HG03139 (cell line): ENCODE results near the gene SLC11A1.

Experiments used
- ATAC-seq: cut with Tn5 transposase; IDR thresholded peaks from one replicate; pipeline ENCODE4 v1.9.1; 2021; ENCODE audit not compliant: unreplicated experiment

SLC11A1 gene

DNA sequence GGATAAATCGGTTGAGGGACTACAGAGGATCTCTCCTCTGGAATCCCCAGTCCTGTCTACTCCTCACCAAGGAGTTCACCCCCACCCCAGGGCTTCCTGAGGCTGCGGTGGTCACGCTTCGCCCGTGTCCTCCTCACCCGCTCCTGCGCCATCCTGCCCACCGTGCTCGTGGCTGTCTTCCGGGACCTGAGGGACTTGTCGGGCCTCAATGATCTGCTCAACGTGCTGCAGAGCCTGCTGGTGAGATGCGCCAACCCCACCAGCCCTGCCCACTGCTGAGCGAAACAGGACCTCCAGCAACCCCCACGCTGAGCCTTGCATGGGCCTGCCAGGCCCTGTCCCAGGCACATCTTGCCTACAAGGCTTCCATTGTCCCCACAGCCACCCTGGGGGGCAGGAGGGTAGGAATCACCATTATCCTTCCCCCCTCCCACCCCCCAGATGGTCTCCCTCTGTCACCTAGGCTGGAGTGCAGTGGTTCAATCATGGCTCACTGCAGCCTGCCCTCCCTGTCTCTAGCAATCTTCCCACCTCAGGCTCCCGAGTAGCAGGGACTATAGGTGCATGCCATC lies 10.9 kb downstream of the SLC11A1 start:
- ATAC-seq = no peak

DNA sequence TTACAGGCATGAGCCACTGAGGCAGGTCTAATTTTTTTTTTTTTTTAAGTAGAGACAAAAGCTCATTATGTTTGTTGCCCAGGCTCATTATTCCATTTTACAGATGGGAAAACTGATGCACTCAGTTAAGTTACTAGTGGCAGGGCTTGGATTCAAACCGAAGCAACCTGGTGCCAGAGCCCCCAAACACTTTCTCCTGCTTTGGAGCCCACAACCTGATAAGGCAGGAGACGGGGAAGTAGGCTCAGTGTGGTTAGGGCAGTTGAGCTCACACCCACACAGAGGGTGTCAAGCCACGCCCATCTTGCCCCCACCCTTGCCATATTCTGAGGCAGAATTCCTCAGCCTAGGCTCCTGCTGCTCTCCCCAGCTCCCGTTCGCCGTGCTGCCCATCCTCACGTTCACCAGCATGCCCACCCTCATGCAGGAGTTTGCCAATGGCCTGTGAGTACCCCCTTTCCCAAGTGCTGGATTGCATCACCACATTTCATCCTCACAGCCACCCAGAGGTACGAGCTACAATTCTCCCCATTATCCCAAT lies 11.7 kb downstream of the SLC11A1 start:
- ATAC-seq = no peak

DNA sequence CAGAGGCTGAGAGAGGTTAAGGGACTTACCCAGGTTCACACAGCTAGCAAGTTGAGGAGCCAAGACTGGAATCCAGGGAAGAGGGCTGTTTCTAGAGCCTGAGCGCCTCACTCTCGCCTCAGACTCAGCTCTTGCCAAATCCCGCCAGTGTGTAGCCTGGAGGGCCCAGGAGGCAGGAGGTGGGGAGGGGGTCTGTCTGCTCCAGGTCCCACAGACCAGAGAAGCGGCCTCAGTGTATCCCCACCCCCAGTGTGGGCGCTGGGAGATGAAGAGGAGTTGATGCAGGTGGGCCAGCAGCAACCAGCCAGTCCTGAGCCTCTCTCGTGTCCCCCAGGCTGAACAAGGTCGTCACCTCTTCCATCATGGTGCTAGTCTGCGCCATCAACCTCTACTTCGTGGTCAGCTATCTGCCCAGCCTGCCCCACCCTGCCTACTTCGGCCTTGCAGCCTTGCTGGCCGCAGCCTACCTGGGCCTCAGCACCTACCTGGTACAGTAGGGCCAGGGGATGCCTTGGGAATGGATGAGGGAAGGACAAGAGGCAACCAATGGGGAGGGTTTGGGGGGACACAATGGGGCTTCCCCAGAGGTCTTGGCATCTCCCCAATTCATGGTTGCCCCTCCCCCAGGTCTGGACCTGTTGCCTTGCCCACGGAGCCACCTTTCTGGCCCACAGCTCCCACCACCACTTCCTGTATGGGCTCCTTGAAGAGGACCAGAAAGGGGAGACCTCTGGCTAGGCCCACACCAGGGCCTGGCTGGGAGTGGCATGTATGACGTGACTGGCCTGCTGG lies 12.4 kb downstream of the SLC11A1 start:
- no peak for ATAC-seq

DNA sequence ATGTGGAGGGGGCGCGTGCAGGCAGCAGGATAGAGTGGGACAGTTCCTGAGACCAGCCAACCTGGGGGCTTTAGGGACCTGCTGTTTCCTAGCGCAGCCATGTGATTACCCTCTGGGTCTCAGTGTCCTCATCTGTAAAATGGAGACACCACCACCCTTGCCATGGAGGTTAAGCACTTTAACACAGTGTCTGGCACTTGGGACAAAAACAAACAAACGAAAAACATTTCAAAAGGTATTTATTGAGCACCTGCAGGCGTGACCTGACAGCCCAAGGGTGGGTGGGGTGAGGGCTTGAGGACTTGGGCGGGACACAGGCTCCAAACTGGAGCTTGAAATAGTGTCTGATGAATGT lies 13.0 kb downstream of the SLC11A1 start:
- no peak for ATAC-seq

DNA sequence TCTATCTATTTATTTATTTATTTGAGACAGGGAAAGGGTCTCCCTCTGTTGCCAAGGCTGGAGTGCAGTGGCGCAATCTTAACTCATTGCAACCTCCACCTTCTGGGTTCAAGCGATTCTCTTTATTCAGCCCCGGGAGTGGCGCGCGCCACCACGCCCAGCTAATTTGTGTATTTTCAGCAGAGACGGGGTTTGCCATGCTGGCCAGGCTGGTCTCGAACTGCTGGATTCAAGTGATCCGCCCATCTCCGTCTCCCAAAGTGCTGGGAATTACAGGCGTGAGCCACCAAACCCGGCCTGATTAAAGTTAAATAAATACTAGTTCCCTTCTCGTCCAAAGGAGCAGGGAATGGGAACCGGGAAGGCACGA lies 13.4 kb downstream of the SLC11A1 start:
- ATAC-seq = no peak

DNA sequence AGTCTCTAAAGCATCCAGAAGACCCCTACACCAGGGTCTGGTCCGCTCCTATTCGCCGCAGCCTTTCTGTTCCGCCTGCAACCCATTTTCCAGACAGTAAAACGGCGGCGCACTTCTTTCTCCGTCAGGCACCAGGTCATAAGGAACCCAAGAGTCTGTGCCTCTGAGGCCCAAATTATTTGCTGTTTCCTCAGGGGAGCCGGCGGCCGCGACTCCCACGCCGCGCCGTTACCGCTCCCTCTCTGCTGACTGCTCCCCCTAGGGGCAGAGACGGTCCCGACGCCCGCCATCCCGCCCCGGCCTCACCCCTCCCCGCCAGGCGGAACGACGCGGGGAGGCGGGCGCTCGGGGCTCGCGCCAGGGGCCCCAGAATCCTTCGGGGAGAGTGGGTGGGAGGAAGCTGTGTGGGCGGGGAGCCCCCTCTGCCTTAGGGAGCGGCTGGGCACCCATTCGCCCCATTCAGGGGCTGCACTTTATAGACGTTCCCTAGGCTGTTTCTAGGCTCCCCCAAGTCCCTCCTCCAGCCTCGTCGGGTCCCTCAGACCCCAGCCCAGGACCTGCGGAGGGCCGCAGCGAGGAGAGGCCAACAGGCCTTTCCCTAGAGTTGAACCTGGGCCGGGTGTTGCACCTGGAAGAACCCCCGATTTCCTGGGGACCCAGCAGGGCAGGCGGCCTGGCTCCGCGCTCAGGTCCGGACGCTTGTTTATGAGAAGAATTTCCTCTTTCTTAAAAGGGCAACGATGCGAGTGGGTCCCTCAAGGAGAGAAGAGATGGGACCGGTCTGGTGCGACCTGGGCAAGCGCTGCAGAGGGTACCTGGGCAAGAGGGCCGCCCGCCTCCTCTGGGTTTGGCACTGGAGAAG lies 14.0 kb downstream of the SLC11A1 start:
- peak; percentile 42 for ATAC-seq

DNA sequence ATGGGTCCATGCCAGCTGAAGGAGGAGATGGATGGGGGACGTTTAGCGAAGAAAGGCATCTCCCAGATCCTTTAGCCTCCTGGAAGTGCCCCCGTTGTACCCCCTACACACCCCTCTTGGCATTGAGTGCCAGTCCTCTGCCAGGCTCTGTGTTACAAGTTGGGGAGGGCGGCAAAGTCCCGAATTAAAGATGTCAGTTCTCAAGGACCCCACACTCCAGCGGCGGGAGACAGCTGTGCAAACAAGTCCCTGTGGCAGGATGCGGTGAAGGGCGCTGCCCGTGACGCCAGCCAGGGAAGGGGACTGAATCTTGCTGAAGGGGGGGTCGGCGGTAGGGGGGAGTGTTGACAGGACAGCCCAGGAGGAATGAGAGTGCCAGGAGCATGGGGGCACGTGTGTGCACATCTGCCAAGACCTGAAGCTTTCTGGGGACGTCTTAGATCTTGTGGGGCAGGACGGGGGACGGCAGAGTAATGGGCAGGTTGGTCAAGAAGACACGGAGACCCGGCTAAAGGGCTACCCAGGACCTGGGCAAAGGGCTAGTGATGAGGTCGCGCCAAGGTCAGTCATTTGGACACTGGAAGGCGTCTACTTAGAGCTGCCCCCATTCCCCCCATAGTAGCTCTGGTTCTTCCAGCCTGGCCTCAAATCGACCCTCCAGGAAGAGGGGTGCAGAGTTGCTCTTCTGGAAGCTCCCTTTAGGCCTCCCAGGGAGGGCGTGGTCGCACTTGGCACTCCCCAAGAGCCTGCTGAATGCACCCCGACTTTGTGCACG lies 14.8 kb downstream of the SLC11A1 start:
- no peak for ATAC-seq

DNA sequence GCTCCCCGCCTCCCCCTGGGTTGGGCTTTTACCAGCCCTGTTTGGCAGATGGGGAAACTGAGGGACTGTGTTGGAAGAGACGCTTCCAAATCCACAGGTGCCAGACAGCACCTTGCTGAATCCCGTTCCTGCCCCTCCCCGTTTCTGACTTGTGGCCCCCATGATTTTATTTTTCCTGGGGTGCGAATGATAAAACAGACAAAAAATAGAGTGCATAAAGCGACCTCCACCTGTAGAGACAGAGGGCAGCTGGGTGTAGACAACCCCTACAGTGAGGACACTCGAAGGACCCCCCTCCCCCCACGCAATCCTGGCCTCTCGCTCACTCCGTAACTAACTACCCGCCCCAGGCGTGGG lies 15.4 kb downstream of the SLC11A1 start:
- no peak for ATAC-seq

DNA sequence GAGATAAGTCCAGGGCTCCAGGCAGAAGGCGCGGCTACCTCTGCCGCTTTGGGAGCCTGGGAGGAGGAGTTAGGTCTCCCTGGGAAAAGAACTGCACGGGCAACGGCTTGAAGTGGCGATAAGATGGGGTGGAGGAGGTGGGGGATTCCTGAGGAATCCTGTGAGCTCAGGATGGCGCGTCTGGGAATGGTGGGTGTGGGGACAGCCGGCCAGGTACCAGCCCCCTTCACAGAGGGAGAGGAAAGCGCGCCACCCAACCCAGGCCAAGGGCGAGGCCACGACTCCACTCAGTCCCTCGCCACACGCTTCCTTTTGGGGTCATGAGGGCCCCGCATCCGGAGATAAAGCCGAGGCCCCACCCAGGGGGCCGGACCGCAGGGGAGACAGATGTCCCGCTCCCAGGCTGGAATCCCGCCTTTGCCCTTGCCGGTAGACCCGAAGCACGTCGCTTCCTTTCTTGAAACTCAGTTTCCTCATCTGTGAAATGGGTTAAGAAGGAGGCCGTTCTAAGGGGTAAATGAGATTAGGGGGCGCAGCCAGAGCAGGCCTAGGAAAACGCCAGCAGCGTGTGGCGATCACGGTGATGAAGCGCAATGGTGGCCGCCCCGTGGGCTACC lies 15.9 kb downstream of the SLC11A1 start:
- ATAC-seq = no peak

DNA sequence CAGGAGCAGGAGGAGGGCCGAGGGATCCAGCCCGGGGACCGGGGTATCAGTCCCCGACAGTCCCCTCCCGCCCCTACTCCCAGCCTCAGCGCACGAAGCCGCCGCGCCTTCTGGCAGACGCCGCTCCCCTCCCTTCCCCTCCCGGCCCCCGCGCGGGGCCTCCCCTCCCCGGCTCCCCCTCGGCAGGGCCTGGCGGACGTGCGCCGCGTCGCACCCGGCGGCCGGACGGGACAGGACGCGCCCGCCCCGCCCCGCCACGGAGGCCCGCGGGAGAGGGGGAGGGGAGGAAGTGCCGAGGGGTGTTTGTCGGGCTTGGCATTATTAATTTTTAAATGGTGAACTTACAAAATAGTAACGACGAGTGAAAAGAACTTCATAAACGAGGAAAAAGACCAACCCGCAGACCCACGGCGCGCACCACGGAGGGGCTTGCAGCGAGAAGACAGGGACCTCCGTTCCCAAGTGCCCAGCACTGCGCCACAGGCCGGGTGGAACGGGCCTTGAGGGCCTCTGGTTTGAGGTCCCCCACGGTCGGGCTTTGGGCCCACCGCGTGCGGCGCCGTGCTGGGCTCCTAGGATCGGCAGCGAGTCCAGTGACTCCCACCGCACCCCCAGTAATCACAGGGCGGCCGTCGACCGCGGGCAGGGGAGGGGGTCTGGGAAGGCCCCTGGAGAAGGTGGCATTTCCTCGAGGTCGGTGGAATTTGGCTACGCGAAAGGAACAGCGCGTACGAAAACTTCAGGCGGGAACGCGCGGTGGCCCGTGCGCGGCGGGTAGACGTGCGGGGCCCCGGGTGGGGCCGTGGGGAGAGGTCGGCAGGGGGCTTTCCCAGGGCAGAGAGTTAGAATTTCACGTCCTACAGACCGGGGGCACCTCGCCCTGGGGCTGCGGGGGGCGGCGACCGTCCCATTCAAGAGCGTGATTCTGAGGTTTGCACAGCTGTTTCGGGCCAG lies 16.6 kb downstream of the SLC11A1 start:
- ATAC-seq = peak; percentile 0

DNA sequence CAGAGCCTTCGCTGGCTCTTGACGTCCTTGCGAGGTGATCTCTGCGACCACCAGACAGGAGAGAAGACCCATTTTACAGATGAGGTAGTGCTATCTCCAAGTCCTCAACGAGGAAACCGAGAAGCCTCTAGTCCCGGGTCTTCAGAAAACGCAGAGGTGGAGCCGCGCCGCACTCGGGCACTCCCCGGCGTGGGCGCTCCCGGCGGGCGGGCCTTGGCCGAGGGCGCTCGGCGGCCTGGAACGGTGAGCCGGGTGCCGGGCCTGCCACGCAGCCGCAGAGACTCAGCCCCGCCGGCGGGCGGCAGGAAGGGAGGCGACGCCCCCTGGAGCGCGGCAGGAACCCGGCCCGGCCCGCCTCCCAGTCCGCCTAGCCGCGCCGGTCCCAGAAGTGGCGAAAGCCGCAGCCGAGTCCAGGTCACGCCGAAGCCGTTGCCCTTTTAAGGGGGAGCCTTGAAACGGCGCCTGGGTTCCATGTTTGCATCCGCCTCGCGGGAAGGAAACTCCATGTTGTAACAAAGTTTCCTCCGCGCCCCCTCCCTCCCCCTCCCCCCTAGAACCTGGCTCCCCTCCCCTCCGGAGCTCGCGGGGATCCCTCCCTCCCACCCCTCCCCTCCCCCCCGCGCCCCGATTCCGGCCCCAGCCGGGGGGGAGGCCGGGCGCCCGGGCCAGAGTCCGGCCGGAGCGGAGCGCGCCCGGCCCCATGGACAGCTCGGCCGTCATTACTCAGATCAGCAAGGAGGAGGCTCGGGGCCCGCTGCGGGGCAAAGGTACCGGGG lies 17.5 kb downstream of the SLC11A1 start, which contains the start of gene CTDSP1:
TSS of gene CTDSP1 (plus strand) at position 478 of the 776 bp plus-strand sequence. CDS start at position 701, 223 bp downstream.
- ATAC-seq = peak; percentile 31

DNA sequence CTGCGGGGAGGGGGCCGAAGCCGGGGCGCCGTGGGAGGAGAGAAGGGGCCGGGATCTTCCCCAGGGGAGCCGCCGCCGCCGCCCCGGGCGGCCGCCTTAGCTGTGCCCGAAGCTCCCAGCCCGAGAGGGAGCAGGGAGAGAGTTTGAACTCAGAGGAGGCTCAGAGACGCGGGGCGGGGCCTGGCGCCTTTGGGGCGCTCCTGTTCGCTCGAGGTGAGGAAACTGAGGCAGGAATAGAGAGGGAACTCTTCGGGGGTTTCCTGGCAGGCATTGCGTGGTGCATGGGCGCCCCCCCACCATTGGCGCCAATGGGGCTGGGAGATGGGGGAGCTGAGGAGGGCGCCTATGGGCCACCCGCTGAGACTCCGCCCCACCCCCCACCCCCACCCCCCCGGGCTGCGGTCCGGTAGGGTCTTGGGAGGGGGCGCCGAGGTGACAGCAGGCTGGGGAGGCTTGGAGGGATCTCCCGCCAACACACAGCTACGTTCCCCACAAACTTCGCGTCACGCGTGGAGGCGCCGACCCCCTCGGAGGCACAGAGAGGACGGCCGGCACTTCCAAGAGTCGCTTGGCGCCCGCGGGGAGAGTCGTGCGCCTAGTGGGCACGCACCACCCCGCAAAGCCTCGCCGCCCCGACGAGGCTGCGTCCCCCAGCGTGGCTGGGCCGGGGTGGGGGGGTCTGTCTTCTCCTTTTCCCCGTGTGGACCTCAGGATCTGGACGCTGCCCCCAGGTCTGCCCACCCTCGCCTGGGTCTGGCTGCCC lies 18.3 kb downstream of the SLC11A1 start:
- no peak for ATAC-seq

DNA sequence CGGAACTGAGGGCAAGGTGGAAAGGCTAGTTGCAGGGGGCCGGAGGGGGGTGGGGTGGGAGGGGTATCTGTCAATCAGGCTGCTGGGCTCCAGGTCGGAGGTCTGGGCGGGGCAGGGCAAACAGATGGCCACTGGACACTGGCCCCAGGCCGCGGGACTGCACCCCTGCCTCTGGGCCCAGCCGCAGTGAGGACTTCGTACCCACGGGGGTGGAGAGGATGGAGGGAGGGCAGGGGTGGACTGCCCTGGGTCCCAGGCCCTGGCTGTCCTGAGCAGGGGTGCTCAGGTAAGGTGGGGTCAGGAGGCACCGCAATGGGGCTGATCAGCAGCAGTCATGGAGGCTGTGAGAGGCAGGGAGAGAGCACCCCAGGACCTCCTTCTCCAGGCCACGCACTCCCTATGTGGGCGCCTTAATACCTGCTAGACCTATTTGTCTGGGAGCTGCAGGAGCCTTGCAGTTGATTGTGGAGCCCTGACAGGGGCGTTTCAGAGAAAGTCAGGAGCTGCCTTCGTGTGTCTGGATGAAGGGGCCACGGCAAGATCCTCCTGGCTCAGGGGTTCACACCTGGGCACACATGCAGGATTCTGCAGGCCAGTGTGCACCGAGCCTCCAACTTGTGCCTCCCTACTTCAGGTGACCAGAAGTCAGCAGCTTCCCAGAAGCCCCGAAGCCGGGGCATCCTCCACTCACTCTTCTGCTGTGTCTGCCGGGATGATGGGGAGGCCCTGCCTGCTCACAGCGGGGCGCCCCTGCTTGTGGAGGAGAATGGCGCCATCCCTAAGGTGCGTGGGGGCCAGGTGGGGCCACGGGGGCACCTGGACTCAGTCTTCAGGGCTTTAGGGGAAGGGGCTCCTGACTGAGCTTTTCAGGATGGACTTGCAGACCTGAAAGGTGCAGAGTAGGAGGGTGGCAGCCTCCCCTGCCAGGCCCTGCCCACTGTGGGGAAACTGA lies 19.1 kb downstream of the SLC11A1 start:
- ATAC-seq = no peak

DNA sequence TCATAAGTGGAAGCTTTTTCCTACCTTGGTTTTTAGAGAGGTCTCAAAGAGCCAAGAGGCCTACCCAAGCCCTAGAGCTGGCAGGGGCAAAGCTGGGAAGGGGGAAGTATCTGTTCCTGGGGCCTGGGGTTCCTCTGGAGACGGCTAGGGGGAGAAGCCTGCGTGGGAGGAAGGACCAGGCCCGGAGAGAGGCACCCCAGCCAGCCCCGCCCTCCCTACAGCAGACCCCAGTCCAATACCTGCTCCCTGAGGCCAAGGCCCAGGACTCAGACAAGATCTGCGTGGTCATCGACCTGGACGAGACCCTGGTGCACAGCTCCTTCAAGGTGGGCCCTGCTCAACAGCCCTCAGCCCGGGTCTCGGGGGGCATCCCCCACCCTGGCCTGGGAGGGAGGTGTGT lies 19.8 kb downstream of the SLC11A1 start:
- ATAC-seq = no peak

DNA sequence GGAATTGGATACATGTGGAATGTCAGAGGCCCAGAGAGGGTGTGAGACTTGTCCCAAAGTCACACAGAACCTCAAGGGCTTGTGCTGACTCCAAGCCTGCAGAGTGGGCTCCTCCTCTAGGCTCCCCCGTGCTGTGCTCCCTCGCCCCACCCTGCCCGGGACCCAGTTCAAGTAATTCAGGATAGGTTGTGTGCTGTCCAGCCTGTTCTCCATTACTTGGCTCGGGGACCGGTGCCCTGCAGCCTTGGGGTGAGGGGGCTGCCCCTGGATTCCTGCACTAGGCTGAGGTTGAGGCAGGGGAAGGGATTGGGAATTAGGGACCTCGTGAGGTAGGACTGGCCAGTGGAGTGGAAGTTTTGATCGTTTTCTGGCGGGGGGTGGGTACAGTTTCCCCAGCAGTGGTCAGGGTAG lies 20.4 kb downstream of the SLC11A1 start:
- no peak for ATAC-seq

DNA sequence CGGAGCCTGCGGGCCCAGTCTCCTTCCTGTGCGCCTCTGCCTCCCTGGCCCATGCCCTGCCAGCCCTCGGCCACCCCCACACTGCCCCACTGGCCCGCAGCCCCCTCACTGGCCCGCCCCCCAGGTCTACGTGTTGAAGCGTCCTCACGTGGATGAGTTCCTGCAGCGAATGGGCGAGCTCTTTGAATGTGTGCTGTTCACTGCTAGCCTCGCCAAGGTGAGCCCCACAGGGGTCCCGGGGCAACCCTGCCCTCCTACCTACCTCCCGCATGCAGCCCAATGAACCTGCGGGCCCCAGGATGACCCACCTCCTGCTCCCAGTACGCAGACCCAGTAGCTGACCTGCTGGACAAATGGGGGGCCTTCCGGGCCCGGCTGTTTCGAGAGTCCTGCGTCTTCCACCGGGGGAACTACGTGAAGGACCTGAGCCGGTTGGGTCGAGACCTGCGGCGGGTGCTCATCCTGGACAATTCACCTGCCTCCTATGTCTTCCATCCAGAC lies 20.9 kb downstream of the SLC11A1 start:
- no peak for ATAC-seq

DNA sequence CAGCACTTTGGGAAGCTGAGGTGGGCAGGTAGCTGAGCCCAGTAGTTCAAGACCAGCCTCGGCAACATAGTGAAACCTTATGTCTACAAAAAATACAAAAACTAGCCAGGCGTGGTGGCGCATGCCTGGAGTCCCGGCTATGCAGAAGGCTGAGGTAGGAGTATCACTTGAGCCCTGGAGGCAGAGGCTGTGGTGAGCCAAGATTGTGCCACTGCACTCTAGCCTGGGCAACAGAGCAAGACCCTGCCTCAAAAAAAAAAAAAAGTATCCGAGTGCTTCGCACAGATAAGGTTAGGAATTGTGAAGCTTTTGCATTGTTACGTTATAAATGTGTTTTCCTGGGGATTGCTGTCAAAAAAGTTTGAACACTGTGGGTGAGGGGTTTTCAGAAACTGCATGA lies 21.7 kb downstream of the SLC11A1 start:
- ATAC-seq = no peak
